ENCODE results near the gene USP53. TPM values are rescaled to one million over a fixed set of nuclear protein-coding genes. Genes with fewer than 3 reads are reported as not detected.

USP53 gene
- total and polyA plus RNA-seq, 2 experiments from 2014 or later, result 17.1 to 27.7 TPM

DNA sequence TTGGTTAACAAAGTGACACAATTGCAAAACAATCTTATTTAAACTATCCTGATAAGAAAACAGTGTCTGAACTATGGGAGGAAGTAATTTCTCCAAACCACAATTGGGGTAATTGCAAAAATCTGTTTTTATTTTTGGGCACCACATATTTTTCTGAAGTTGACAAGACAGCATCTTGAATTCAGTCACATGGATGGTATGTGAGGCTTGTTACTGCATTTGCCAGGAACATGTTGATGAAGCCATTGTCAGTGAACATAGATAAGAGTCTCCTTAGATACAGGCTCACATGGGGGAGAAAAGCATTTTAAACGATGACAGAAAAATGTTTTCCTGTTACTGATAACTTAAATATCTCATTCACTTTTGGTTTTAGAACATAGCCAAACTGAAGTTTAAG lies 5.5 kb upstream of the USP53 start (continued):
- TF ChIP-seq JUNB (IDR thresholded peaks at IDR 0.05; ENCODE audit: unreplicated experiment) (no peak), EZH2phosphoT487 (IDR thresholded peaks at IDR 0.05; ENCODE audit: unreplicated experiment) (no peak), CREB1 (CRISPR knock-in tag; IDR thresholded peaks at IDR 0.05; ENCODE audit: low read depth) (no peak)

DNA sequence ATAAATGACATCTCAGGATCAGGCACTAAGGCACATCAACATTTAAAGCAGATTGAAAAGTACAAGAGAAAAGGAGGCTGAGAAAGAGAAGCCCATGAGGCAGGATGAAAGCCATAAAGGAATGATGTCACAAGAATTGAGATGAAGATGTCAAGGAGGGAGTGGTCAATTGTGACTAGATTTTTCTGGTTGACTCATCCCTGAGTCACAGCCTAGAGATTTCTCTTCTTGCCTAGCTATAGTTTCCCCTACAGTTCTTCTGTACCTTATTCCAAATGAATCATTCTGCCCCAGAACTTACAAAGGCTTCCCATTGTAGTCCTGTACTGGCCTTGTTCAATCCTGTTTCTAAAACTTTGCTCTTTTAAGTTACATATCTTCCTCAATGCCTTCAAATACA lies 3.4 kb upstream of the USP53 start:
- no peak for ATAC-seq
- Mint-ChIP-seq H3K36me3 (ENCODE audit: low read depth) (no peaks in the 10 kb centered on the region), H3K4me3 (no peak overlapping the region)

DNA sequence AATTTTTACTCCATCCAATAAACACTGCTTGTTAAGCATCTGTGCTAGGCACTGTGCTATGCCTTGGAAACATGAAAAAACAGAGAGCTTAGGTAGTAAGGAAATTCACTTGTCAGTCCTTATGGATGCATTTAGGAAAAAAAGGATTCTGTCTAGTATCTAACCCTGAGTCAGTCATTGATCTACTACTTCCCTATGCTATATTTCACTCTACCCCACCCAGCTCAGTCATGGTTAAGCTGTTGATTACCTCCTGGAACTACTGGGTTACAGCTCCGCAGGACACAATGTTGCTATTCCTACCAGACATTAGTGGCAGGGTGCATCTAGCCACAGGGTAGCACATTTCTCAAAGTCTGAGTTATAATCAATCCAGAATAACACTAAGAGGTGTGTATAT lies 2.9 kb upstream of the USP53 start:
- Histone ChIP-seq H3K4me2 (no peak overlapping the region), H3K4me3 (no peak overlapping the region), H3K79me2 (replicated peaks; ENCODE audit: insufficient read depth) (peaks cover 10% of the 10 kb centered on the region), H3K27me3 (ENCODE audit: insufficient read depth) (no peaks in the 10 kb centered on the region), H4K20me1 (replicated peaks; ENCODE audit: insufficient read depth) (no peaks in the 10 kb centered on the region), H3K9me2 (ENCODE audit: insufficient read depth) (no peaks in the 10 kb centered on the region), H3K36me3 (ENCODE audit: insufficient read depth) (no peaks in the 10 kb centered on the region), H3K4me1 (ENCODE audit: insufficient read depth) (peaks cover 31% of the 10 kb centered on the region), H2AFZ (no peak overlapping the region), H3K27ac (ENCODE audit: low read depth) (no peak overlapping the region), H3F3A (replicated peaks; ENCODE audit: low read depth) (no peaks in the 10 kb centered on the region)
- Mint-ChIP-seq H3K4me1 (peaks cover 26% of the 10 kb centered on the region), H3K27me3 (ENCODE audit: insufficient read depth, low read depth, poor library complexity) (peaks cover 9% of the 10 kb centered on the region), H3K36me3 (ENCODE audit: low read depth) (no peaks in the 10 kb centered on the region), H3K4me3 (no peak overlapping the region), H3K27ac (no peak overlapping the region; the same call in 1 of the 2 replicates), H3K9me3 (no peaks in the 10 kb centered on the region)
- DNase-seq (ENCODE audit: low spot score) (no peak), ATAC-seq (no peak)
- TF ChIP-seq EZH2phosphoT487 (IDR thresholded peaks at IDR 0.05; ENCODE audit: unreplicated experiment) (no peak), ZNF114 (CRISPR knock-in tag; IDR thresholded peaks at IDR 0.05) (no peak), ZNF331 (CRISPR knock-in tag; IDR thresholded peaks at IDR 0.05; ENCODE audit: low read depth) (no peak)
- TF ChIP-seq, protein P1, sequence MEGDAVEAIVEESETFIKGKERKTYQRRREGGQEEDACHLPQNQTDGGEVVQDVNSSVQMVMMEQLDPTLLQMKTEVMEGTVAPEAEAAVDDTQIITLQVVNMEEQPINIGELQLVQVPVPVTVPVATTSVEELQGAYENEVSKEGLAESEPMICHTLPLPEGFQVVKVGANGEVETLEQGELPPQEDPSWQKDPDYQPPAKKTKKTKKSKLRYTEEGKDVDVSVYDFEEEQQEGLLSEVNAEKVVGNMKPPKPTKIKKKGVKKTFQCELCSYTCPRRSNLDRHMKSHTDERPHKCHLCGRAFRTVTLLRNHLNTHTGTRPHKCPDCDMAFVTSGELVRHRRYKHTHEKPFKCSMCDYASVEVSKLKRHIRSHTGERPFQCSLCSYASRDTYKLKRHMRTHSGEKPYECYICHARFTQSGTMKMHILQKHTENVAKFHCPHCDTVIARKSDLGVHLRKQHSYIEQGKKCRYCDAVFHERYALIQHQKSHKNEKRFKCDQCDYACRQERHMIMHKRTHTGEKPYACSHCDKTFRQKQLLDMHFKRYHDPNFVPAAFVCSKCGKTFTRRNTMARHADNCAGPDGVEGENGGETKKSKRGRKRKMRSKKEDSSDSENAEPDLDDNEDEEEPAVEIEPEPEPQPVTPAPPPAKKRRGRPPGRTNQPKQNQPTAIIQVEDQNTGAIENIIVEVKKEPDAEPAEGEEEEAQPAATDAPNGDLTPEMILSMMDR (conservative IDR thresholded peaks at IDR 0.05; ENCODE audit: low read depth in 2 of 2), result no peak

More for the DNA sequence above, 3.4 kb upstream of the USP53 start:
- Histone ChIP-seq H3K4me2 (no peak overlapping the region), H2AFZ (no peak overlapping the region), H3K79me2 (replicated peaks; ENCODE audit: insufficient read depth) (peaks cover 5% of the 10 kb centered on the region), H3K4me1 (ENCODE audit: insufficient read depth) (peaks cover 29% of the 10 kb centered on the region), H3K36me3 (ENCODE audit: insufficient read depth) (no peaks in the 10 kb centered on the region), H3K9me2 (ENCODE audit: insufficient read depth) (no peaks in the 10 kb centered on the region), H3K27me3 (ENCODE audit: insufficient read depth) (no peaks in the 10 kb centered on the region), H4K20me1 (replicated peaks; ENCODE audit: insufficient read depth) (no peaks in the 10 kb centered on the region), H3K4me3 (no peak overlapping the region), H3K27ac (ENCODE audit: low read depth) (no peak overlapping the region), H3F3A (replicated peaks; ENCODE audit: low read depth) (no peaks in the 10 kb centered on the region)
- no peak overlapping the region; the same call in 1 of the 2 replicates for H3K27ac Mint-ChIP-seq
- H3K4me1 Mint-ChIP-seq, result peaks cover 26% of the 10 kb centered on the region
- H3K27me3 Mint-ChIP-seq (ENCODE audit: insufficient read depth, low read depth, poor library complexity), result peaks cover 9% of the 10 kb centered on the region
- DNase-seq (ENCODE audit: low spot score), result no peak
- H3K9me3 Mint-ChIP-seq, result no peaks in the 10 kb centered on the region
- TF ChIP-seq, protein P2, sequence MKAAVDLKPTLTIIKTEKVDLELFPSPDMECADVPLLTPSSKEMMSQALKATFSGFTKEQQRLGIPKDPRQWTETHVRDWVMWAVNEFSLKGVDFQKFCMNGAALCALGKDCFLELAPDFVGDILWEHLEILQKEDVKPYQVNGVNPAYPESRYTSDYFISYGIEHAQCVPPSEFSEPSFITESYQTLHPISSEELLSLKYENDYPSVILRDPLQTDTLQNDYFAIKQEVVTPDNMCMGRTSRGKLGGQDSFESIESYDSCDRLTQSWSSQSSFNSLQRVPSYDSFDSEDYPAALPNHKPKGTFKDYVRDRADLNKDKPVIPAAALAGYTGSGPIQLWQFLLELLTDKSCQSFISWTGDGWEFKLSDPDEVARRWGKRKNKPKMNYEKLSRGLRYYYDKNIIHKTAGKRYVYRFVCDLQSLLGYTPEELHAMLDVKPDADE (IDR thresholded peaks at IDR 0.05), result no peak
- TF ChIP-seq ZNF114 (CRISPR knock-in tag; IDR thresholded peaks at IDR 0.05), result no peak

All from GM23338 (cell line).